Upper lobe of left lung (tissue), 6 donors: ENCODE results near the gene NEK10. TPM values are rescaled to one million over a fixed set of nuclear protein-coding genes. Genes with fewer than 3 reads are reported as not detected.

Experiments
- ATAC-seq, 2 donors: fragments of 200-7000 bp; cut with Tn5 transposase; one replicate each; pipeline ENCODE4 v1.9.1; 2022; ENCODE audit warnings: mild to moderate bottlenecking in 2 of 2, moderate library complexity in 2 of 2; ENCODE audit not compliant: low FRiP score in 2 of 2
- DNase-seq, 2 donors: peaks; one replicate each; pipeline ENCODE4 v3.0.0-alpha.2; 2019 to 2020
- H3K27ac ChIP-seq, 4 donors: fragments of 200-600 bp; sonication (generic); one replicate each; pipeline ENCODE4 v1.5.1; 2016 to 2019
- H3K27me3 ChIP-seq, 4 donors: fragments of 200-600 bp; sonication (generic); one replicate each; pipeline ENCODE4 v1.5.1; 2017 to 2019
- H3K36me3 ChIP-seq, 4 donors: fragments of 200-600 bp; sonication (generic); one replicate each; pipeline ENCODE4 v1.5.1; 2016 to 2019
- H3K4me1 ChIP-seq, 4 donors: fragments of 200-600 bp; sonication (generic); one replicate each; pipeline ENCODE4 v1.5.1; 2018 to 2019
- H3K4me3 ChIP-seq, 4 donors: fragments of 200-600 bp; sonication (generic); one replicate each; pipeline ENCODE4 v1.5.1; 2017 to 2019; ENCODE audit warnings: mild to moderate bottlenecking in 2 of 4, moderate library complexity in 1 of 4
- H3K9me3 ChIP-seq, 4 donors: fragments of 200-600 bp; sonication (generic); one replicate each; pipeline ENCODE4 v1.5.1; 2018 to 2019
- EP300 ChIP-seq, 4 donors: sonication (generic); formaldehyde crosslinking; IDR thresholded peaks; one replicate each; pipeline ENCODE4 v1.5.1; 2017; ENCODE audit warnings: antibody characterized with exemption in 4 of 4, control low read depth in 2 of 4
- POLR2A ChIP-seq, 4 donors: fragments of 450-650 bp; IDR thresholded peaks; one replicate each; pipeline ENCODE4 v1.5.1; 2016 to 2017; ENCODE audit warnings: antibody characterized with exemption in 4 of 4, mild to moderate bottlenecking in 2 of 4
- POLR2AphosphoS5 ChIP-seq, 2 donors: sonication (generic); formaldehyde crosslinking; IDR thresholded peaks; one replicate each; pipeline ENCODE4 v1.5.1; 2017; ENCODE audit warnings: antibody characterized with exemption in 2 of 2
- WGBS, 2 donors: methylation state at CpG; one replicate each; pipeline ENCODE4 v1.1.5; 2017 to 2018; 5-methylcytosine and 5-hydroxymethylcytosine counted together
- total RNA-seq, 6 donors: library from RNA; depleted of rRNA in 4 of 6; stranded (reverse); fragments of >200 nt in 4 of 6; gene quantifications; one replicate each; pipeline versions ENCODE4 v1.1.0 to v1.2.1, GENCODE V29; 2016 to 2021
- TF ChIP-seq, protein P1 (sequence below), 6 experiments: fragments of 450-650 bp in 4 of 6; fragments of 200-600 bp in 2 of 6; sonication (generic) in 2 of 6; IDR thresholded peaks; one replicate each; pipeline ENCODE4 v1.5.1; 2016 to 2019; ENCODE audit warnings: antibody characterized with exemption in 6 of 6
- donor health status: DM: no; HTN: no; CAD: no; lungs with moderate emphysema.
- donor health status: DM: no; HTN: yes; CAD: no; lungs with severe emphysema.

NEK10 gene
- total RNA-seq, 6 donors from 2014 or later, result 0.29 to 85.3 (median 12.1) TPM

DNA sequence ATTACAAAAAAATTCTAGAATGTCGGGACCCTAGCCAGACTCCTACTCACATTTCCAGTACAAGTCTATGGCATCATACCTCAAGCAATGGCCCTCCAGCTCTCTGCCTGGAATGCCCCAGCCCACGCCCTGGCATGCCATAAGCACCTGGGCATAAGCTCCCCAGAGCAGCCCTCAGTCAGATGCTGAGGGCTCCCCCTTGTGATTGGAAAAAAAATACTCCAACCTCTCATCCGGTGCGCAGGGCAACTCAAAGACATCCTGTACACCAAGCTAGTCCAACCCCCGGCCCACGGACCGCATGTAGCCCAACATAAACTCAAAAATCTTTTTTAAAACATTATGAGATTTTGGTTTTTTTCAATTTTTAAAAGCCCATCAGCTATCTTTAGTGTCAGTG lies 115.4 kb downstream of the NEK10 start:
- Histone ChIP-seq H3K4me1 (no peaks in the 10 kb centered on the region), H3K36me3 (no peaks in the 10 kb centered on the region), H3K9me3 (no peaks in the 10 kb centered on the region), H3K27me3 (no peaks in the 10 kb centered on the region), H3K27ac (no peak overlapping the region), H3K4me3 (no peak overlapping the region)
- WGBS, 2 donors, result 42 to 46% methylated on average over 7 of the region's 7 CpGs
- peak; percentile 15 to 62 for DNase-seq
- ATAC-seq, result peak; percentile 41 to 71
- TF ChIP-seq POLR2A (IDR thresholded peaks at IDR 0.05), result no peak
- TF ChIP-seq, protein P1, sequence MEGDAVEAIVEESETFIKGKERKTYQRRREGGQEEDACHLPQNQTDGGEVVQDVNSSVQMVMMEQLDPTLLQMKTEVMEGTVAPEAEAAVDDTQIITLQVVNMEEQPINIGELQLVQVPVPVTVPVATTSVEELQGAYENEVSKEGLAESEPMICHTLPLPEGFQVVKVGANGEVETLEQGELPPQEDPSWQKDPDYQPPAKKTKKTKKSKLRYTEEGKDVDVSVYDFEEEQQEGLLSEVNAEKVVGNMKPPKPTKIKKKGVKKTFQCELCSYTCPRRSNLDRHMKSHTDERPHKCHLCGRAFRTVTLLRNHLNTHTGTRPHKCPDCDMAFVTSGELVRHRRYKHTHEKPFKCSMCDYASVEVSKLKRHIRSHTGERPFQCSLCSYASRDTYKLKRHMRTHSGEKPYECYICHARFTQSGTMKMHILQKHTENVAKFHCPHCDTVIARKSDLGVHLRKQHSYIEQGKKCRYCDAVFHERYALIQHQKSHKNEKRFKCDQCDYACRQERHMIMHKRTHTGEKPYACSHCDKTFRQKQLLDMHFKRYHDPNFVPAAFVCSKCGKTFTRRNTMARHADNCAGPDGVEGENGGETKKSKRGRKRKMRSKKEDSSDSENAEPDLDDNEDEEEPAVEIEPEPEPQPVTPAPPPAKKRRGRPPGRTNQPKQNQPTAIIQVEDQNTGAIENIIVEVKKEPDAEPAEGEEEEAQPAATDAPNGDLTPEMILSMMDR (IDR thresholded peaks at IDR 0.05), result peak in 4 of 6 experiments; percentile 16 to 43 (median 20)

DNA sequence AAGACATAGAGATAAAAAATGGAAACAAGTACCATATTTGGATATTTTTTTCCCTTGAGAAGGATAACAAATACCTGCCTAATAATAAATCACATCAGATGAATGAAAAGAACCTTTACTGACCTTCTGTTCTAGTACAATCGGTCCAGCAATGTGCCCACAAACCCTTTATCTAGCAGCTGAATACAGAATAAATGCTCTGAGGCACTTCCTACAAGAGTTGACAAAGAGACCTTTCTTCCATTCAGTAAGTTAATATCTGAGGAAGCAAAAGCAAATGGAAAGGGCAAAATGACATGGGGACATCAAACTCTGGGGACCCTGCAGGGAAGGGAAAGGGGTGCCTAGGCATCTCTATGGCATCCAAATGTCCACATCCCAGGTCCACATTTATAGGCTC lies 115.8 kb downstream of the NEK10 start:
- no peaks in the 10 kb centered on the region for H3K27me3 ChIP-seq
- no peak overlapping the region for H3K4me3 ChIP-seq
- 52% methylated on average over 1 of the region's 1 CpG for WGBS, 2 donors
- no peak overlapping the region for H3K27ac ChIP-seq
- no peaks in the 10 kb centered on the region for H3K9me3 ChIP-seq
- no peak for DNase-seq
- H3K4me1 ChIP-seq, result no peaks in the 10 kb centered on the region
- TF ChIP-seq EP300 (IDR thresholded peaks at IDR 0.05), result no peak
- TF ChIP-seq, protein P1 (IDR thresholded peaks at IDR 0.05), result no peak
- no peak for TF ChIP-seq POLR2AphosphoS5 (IDR thresholded peaks at IDR 0.05)
- no peak for TF ChIP-seq POLR2A (IDR thresholded peaks at IDR 0.05)
- no peak for ATAC-seq
- H3K36me3 ChIP-seq, result no peaks in the 10 kb centered on the region

DNA sequence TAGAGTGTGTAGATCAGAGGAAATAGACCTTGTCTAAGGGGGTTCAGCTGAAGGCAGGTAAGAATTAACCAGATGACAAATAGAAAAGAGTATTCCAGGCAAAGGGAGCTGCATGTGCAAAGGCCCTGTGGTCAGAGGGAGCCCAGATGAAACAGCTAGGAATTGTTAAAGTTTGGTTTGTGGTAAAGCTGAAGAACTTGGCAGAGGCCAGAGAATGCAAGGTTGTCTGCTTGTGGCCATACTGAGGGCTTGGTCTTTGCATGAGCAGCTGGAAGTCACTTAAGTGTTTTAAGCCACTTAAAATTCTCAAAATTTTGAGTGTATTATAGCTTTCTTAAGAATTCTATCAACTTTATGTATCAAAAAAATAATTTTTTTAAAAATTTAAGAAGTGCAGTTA lies 116.5 kb downstream of the NEK10 start:
- no peak overlapping the region for H3K4me3 ChIP-seq
- H3K9me3 ChIP-seq, result no peaks in the 10 kb centered on the region
- no peaks in the 10 kb centered on the region for H3K4me1 ChIP-seq
- DNase-seq (no peak), ATAC-seq (no peak)
- no peaks in the 10 kb centered on the region for H3K36me3 ChIP-seq
- no peaks in the 10 kb centered on the region for H3K27me3 ChIP-seq
- no peak overlapping the region for H3K27ac ChIP-seq
- TF ChIP-seq POLR2A (IDR thresholded peaks at IDR 0.05) (no peak), POLR2AphosphoS5 (IDR thresholded peaks at IDR 0.05) (no peak), EP300 (IDR thresholded peaks at IDR 0.05) (no peak)
- TF ChIP-seq, protein P1 (IDR thresholded peaks at IDR 0.05), result no peak

DNA sequence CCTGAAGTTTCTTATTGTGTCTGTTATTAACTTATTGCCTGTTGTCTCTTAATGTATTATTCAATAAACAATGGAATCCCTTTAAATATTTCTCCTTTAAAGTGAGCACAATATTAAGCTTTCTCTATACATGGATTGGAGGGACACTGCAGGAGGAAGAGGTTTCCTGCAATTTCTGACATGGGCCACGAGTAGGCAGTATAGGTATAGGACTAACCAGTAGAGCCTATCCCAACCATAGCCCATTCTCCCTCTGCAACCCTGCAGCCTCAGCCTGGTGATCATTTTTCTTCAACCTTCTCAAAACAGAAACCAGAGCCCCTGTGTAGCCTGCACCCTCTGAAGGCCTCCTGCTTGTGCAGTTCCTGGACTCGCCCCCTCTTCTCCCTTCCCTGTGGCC lies 124.8 kb downstream of the NEK10 start:
- Histone ChIP-seq H3K4me1 (no peaks in the 10 kb centered on the region), H3K27me3 (no peaks in the 10 kb centered on the region), H3K36me3 (no peaks in the 10 kb centered on the region), H3K9me3 (no peaks in the 10 kb centered on the region), H3K27ac (no peak overlapping the region), H3K4me3 (no peak overlapping the region)
- DNase-seq, result no peak
- no peak for ATAC-seq
- WGBS, 2 donors, result 85 to 95% methylated on average over 2 of the region's 2 CpGs
- TF ChIP-seq POLR2AphosphoS5 (IDR thresholded peaks at IDR 0.05), result no peak

DNA sequence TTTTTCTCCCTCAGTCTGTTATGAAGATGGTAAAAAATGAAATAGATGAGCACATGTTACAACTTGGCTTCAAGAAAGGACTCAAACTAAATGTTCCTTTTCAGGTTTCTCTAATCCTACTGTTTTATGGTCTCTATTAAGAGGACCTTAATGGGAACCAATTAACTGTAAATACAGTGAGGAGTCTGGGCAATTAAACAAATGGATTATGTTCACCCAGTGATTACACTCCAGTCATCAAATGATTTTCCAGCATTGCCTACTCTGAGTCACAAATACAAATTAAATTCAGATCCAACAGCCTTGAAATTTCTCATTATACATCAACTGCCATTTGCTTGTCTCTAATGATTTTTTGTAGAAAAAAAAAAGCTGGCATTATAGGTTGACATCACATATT lies 129.2 kb downstream of the NEK10 start:
- no peak for ATAC-seq
- Histone ChIP-seq H3K4me3 (no peak overlapping the region), H3K27ac (no peak overlapping the region), H3K36me3 (no peaks in the 10 kb centered on the region), H3K9me3 (peaks cover 7 to 32% (median 16%) of the 10 kb centered on the region in 4 donors), H3K27me3 (no peaks in the 10 kb centered on the region), H3K4me1 (no peaks in the 10 kb centered on the region)
- TF ChIP-seq, protein P1 (IDR thresholded peaks at IDR 0.05), result no peak
- no peak for TF ChIP-seq POLR2A (IDR thresholded peaks at IDR 0.05)
- TF ChIP-seq EP300 (IDR thresholded peaks at IDR 0.05), result no peak
- no peak for TF ChIP-seq POLR2AphosphoS5 (IDR thresholded peaks at IDR 0.05)
- no peak for DNase-seq
